Left lung (tissue), 10 donors: ENCODE data around the gene HOATZ. TPM values are rescaled to one million over a fixed set of nuclear protein-coding genes. Genes with fewer than 3 reads are reported as not detected.

Experiments used
- ATAC-seq: fragments of 200-7000 bp; cut with Tn5 transposase; one replicate; pipeline ENCODE4 v1.9.1; 2020; ENCODE audit warnings: moderate library complexity
- DNase-seq, 4 donors: peaks; one replicate each; pipeline ENCODE4 v3.0.0-alpha.2; 2013 to 2020
- H3K27ac ChIP-seq, 2 donors: fragments of 200-600 bp; sonication (generic) in 1 of 2; one replicate each; pipeline versions ENCODE4 v1.5.0 to v1.8.0; 2020 to 2021
- H3K27me3 ChIP-seq, 2 donors: fragments of 200-600 bp; sonication (generic) in 1 of 2; one replicate each; pipeline versions ENCODE4 v1.5.0 to v1.8.0; 2020 to 2021
- H3K36me3 ChIP-seq, 2 donors: fragments of 200-600 bp; sonication (generic) in 1 of 2; one replicate each; pipeline versions ENCODE4 v1.5.0 to v1.8.0; 2020 to 2021
- H3K4me1 ChIP-seq, 2 donors: fragments of 200-600 bp; one replicate each; pipeline ENCODE4 v1.8.0; 2021
- H3K4me3 ChIP-seq, 2 donors: fragments of 200-600 bp; sonication (generic) in 1 of 2; one replicate each; pipeline versions ENCODE4 v1.5.0 to v1.8.0; 2020 to 2021; ENCODE audit warnings: mild to moderate bottlenecking in 1 of 2
- H3K9me3 ChIP-seq, 2 donors: fragments of 200-600 bp; sonication (generic) in 1 of 2; one replicate each; pipeline versions ENCODE4 v1.5.0 to v1.8.0; 2020 to 2021
- intact Hi-C, 2 donors: fragments of 100-400 bp; cut with DNase I; formaldehyde crosslinking; loops; one replicate each; pipeline versions ENCODE4 v1.11.2 to v1.14.2; 2022
- polyA plus RNA-seq, 6 donors: library from polyadenylated mRNA; unstranded; fragments of 120-200 nt; gene quantifications; one replicate each; pipeline ENCODE4 v1.2.1, GENCODE V29; 2013; ENCODE audit not compliant: insufficient read length in 6 of 6
- total RNA-seq, 2 donors: library from RNA; stranded (reverse); fragmentation: NEBNext Ultra II Directional; extraction: Animal tissue kit (Norgen Biotek cat#: 25700); gene quantifications; one replicate each; pipeline ENCODE4 v1.2.1, GENCODE V29; 2021
- TF ChIP-seq, protein P1 (sequence below), 2 donors: fragments of 200-600 bp; sonication (generic) in 1 of 2; IDR thresholded peaks; one replicate each; pipeline versions ENCODE4 v1.5.0 to v1.8.0; 2021; ENCODE audit warnings: antibody characterized with exemption in 2 of 2
- donor health status: DM: no; HTN: yes; CAD: no.
- donor health status: DM: no; HTN: no; CAD: no.

HOATZ gene
- total and polyA plus RNA-seq, 8 donors: 2.0 to 13.7 (median 8.5) TPM; not detected in 1

DNA sequence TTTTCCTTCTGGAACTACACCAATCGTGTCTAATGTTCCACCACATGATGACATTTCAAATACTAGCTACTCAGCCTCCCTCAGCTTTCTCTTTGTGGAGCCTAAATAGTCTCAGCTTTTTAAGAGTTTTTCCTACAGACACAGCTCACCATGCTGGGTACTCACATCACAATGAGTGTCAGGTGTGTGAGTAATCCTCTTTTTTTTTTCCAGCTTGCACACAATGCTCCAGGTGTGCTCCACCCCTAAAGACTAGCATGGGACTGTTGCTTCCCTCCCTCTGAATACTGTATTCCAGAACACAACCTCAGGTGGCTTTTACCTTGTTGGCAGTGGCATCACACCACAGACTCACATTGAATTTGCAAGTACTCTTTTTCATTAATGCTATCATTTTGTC lies 14.1 kb upstream of the HOATZ start:
- intact Hi-C loops: no loop called here
- H3K9me3 ChIP-seq: no peaks in the 10 kb centered on the region

DNA sequence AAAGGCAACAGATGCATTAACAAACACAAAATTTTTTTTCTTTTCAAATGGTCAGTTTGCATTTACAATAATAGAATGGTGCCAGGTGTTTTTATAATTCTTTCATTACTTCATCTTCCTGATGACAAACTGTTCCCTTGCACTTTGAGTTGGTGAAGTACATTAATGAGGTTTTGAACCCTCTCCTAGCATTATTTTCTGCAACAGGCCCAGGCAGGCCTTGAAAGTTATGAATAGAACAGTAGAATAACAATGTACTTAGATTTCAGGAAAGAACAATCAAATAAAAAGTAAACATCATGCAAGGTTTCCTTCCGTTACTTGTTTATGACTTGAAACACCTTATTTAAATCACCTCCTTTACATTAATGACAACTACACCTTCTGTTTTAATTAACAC lies 12.0 kb upstream of the HOATZ start:
- H3K27ac ChIP-seq: no peak overlapping the region
- TF ChIP-seq, protein P1, sequence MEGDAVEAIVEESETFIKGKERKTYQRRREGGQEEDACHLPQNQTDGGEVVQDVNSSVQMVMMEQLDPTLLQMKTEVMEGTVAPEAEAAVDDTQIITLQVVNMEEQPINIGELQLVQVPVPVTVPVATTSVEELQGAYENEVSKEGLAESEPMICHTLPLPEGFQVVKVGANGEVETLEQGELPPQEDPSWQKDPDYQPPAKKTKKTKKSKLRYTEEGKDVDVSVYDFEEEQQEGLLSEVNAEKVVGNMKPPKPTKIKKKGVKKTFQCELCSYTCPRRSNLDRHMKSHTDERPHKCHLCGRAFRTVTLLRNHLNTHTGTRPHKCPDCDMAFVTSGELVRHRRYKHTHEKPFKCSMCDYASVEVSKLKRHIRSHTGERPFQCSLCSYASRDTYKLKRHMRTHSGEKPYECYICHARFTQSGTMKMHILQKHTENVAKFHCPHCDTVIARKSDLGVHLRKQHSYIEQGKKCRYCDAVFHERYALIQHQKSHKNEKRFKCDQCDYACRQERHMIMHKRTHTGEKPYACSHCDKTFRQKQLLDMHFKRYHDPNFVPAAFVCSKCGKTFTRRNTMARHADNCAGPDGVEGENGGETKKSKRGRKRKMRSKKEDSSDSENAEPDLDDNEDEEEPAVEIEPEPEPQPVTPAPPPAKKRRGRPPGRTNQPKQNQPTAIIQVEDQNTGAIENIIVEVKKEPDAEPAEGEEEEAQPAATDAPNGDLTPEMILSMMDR (IDR thresholded peaks at IDR 0.05): no peak
- DNase-seq: no peak

More for the DNA sequence above, 14.1 kb upstream of the HOATZ start:
- Histone ChIP-seq H3K4me3 (no peak overlapping the region), H3K27ac (no peak overlapping the region), H3K27me3 (no peaks in the 10 kb centered on the region), H3K36me3 (no peaks in the 10 kb centered on the region), H3K4me1 (no peaks in the 10 kb centered on the region)
- no peak for ATAC-seq
- TF ChIP-seq, protein P1 (IDR thresholded peaks at IDR 0.05): no peak
- DNase-seq: no peak

DNA sequence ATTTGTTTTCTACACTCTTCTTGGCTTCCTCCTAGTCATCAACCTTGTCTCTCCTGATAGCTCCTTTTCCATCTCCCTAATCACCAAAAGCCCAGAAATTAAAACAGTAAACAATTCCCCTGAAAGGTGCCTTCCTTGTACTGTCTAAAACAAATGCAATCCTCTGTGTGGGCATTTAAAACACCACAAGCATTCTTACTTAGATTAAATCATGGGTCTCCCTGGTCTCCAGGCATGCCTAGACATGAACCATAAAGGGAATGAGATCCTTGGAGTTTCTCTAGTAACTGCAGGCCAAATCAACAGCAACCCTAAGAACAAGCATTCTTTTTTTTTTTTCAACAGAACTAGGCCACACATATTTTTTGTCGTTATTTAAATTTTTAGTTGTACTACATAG lies 4.3 kb upstream of the HOATZ start:
- intact Hi-C loops: no loop called here
- no peak for DNase-seq

More for the DNA sequence above, 12.0 kb upstream of the HOATZ start:
- no peaks in the 10 kb centered on the region for H3K9me3 ChIP-seq
- H3K27me3 ChIP-seq: no peaks in the 10 kb centered on the region
- intact Hi-C loops: no loop called here
- H3K4me1 ChIP-seq: no peaks in the 10 kb centered on the region
- no peak for ATAC-seq
- H3K4me3 ChIP-seq: no peak overlapping the region
- no peaks in the 10 kb centered on the region for H3K36me3 ChIP-seq

DNA sequence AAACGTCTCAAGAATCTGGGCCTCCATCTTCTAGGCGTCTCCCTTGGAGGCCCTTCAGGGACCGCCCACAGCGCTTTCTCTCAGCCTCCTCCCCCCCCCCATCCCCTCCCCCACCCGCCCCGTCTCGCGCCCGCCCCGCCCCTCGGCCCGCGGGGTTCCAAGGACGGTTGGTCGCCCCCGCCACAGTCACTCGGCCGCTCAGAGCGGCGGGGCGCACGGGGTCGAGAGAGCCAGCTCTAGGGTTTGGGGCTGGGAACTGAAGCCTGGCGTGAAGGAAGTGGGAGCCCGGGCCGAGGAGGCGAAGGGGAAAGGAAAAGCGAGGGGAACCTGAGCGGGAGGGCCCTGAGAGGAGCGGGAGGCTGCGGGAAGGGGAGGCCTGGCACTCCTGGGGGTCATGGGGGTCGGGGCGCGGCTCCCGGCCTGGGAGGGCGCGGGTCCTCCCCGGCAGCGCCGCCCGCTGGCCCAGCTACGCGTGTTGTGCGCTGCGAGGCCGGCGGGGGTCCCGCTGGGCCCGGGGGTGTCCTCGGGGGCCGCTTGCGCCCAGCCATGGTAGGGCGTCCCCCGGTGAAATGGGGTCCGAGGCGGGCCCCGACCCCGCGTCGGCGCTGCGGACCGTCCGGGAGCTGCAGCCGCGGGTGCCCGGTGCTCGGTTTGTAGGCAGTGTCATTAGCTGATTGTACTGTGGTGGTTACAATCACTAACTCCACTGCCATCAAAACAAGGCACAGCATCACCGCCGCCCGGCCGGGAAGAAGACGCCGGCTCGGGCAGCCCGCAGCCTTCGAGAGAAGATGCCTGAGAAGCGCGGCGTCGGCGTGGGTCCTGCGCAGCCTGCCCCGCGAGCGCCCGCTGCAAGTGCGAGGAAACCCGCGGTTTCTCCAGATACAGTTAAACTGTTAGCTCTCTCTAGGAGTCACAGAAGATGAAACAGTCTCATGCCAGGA lies 2.0 kb upstream of the HOATZ start, which contains the start of gene BTG4:
Gene BTG4 (minus strand): TSS at position 91 of the 944 bp plus-strand sequence. CDS start 13,610 bp downstream, outside the sequence.
- no peak within 1 kb of the TSS for H3K27ac ChIP-seq
- DNase-seq: peak in 2 of 4 donors; percentile 24 to 75
- H3K27me3 ChIP-seq: peaks cover 30 to 46% of the 10 kb centered on the region in 2 donors
- intact Hi-C loops: no loop called here
- H3K4me3 ChIP-seq: peak within 1 kb of the TSS; percentile 26 to 32
- TF ChIP-seq, protein P1 (IDR thresholded peaks at IDR 0.05): no peak
- H3K36me3 ChIP-seq: no peaks in the 10 kb centered on the region
- peak; percentile 53 for ATAC-seq
- H3K4me1 ChIP-seq: peaks cover 7 to 16% of the 10 kb centered on the region in 2 donors
- H3K9me3 ChIP-seq: no peaks in the 10 kb centered on the region

More for the DNA sequence above, 4.3 kb upstream of the HOATZ start:
- Histone ChIP-seq H3K4me3 (no peak overlapping the region), H3K27me3 (peaks cover 30 to 46% of the 10 kb centered on the region in 2 donors), H3K9me3 (no peaks in the 10 kb centered on the region), H3K4me1 (peaks cover 7 to 16% of the 10 kb centered on the region in 2 donors), H3K27ac (no peak overlapping the region), H3K36me3 (no peaks in the 10 kb centered on the region)
- ATAC-seq: no peak
- TF ChIP-seq, protein P1 (IDR thresholded peaks at IDR 0.05): no peak

DNA sequence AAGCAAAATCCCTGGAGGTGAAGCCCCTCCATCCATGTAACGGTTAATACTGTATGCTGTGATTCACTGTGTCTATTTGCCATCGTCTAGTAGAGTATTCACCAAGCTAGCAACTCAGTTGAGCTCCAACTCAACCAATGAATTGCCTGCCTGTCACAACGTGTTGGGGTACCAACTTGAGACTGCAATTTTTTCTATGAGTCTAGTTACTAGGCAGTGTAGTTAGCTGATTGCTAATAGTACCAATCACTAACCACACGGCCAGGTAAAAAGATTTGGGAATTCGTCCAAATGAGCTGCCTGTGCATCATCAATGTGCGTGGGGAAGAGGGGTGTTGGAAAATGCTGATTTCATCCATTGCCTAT lies 1.4 kb upstream of the HOATZ start:
- intact Hi-C loops: no loop called here
- H3K4me3 ChIP-seq: no peak overlapping the region
- DNase-seq (no peak), ATAC-seq (peak; percentile 17)
- TF ChIP-seq, protein P1 (IDR thresholded peaks at IDR 0.05): no peak
- no peak overlapping the region for H3K27ac ChIP-seq
- peaks cover 30 to 46% of the 10 kb centered on the region in 2 donors for H3K27me3 ChIP-seq
- peaks cover 7 to 16% of the 10 kb centered on the region in 2 donors for H3K4me1 ChIP-seq
- no peaks in the 10 kb centered on the region for H3K9me3 ChIP-seq
- H3K36me3 ChIP-seq: no peaks in the 10 kb centered on the region
